ENCODE data around the gene ME2. TPM values are rescaled to one million over a fixed set of nuclear protein-coding genes. Genes with fewer than 3 reads are reported as not detected.

The ME2 gene
- total RNA-seq, 1 donor from 2014 or later = 51.8 TPM

DNA sequence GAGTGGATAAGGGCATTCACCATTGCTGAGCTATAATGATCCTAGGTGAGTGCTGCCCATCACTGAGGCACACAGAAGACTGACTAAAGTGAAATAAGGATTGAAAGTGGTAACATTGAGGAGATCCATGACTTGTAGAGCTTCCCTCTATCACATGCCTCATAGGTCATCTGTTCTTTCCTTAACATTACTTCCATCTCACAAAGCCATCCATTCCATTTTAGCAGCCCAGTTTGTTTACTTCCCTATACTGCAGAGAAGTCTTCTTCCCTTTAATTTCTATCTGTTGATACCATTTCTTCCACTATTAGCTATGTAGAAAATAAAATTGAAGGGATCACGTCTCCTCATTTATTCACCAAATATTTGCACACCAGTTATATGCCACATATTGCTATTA, 32.1 kb downstream of the ME2 start:
- peaks cover 5% of the 10 kb centered on the region for H3K9me3 Mint-ChIP-seq (ENCODE audit: low read depth)
- no peaks in the 10 kb centered on the region for H3K4me1 Mint-ChIP-seq (ENCODE audit: low read depth)
- H3K36me3 Mint-ChIP-seq (ENCODE audit: insufficient read depth) = peaks cover 38% of the 10 kb centered on the region
- no peak overlapping the region for H3K27ac Mint-ChIP-seq
- no peak for DNase-seq (ENCODE audit: low spot score, unreplicated experiment)
- no peak overlapping the region for H3K4me3 Mint-ChIP-seq (ENCODE audit: low read depth)
- H3K27me3 Mint-ChIP-seq = no peaks in the 10 kb centered on the region
- TF ChIP-seq, protein P1, sequence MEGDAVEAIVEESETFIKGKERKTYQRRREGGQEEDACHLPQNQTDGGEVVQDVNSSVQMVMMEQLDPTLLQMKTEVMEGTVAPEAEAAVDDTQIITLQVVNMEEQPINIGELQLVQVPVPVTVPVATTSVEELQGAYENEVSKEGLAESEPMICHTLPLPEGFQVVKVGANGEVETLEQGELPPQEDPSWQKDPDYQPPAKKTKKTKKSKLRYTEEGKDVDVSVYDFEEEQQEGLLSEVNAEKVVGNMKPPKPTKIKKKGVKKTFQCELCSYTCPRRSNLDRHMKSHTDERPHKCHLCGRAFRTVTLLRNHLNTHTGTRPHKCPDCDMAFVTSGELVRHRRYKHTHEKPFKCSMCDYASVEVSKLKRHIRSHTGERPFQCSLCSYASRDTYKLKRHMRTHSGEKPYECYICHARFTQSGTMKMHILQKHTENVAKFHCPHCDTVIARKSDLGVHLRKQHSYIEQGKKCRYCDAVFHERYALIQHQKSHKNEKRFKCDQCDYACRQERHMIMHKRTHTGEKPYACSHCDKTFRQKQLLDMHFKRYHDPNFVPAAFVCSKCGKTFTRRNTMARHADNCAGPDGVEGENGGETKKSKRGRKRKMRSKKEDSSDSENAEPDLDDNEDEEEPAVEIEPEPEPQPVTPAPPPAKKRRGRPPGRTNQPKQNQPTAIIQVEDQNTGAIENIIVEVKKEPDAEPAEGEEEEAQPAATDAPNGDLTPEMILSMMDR (IDR thresholded peaks at IDR 0.05; ENCODE audit: unreplicated experiment) = no peak

DNA sequence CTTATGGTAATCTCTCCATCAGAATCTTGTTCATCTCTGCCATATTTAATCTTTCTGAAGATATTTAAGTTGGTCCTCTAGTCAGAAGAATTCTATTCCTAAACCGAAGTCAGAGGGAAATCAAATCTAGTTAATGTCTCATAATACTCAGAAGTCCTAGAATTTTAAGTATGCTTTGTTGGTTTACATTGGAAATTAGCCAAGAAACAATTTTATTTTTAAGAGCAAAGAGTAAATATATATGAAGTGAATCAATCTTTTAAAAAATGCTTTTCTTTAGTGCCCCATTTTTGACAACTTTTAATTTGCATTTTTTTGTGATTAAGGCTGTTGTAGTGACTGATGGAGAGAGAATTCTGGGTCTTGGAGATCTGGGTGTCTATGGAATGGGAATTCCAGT, 38.1 kb downstream of the ME2 start:
- Mint-ChIP-seq H3K27ac (no peak overlapping the region), H3K9me3 (ENCODE audit: low read depth) (no peaks in the 10 kb centered on the region)

DNA sequence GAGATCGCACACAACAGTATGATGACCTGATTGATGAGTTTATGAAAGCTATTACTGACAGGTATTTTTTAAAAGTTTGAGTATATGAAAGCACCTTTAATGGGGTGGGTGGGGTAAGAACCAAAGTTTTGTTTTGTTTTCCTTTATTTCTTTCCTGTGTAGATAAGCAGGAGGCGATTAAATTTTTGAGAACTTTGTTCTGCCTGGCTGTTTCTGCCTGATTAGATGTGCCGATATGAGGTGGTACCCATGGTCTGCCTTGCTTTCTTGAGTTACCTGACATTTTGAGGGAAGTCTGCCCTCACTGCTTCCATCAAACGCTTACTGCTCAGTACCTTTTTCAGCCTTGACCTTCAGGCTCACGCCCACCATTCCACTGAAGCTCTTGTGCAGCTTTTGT, 39.2 kb downstream of the ME2 start:
- no peak for DNase-seq (ENCODE audit: low spot score, unreplicated experiment)
- Mint-ChIP-seq H3K27me3 (no peaks in the 10 kb centered on the region), H3K4me3 (ENCODE audit: low read depth) (no peak overlapping the region), H3K36me3 (ENCODE audit: insufficient read depth) (peaks cover 25% of the 10 kb centered on the region), H3K4me1 (ENCODE audit: low read depth) (peaks cover 9% of the 10 kb centered on the region), H3K9me3 (ENCODE audit: low read depth) (no peaks in the 10 kb centered on the region), H3K27ac (no peak overlapping the region)
- TF ChIP-seq, protein P1 (IDR thresholded peaks at IDR 0.05; ENCODE audit: unreplicated experiment) = no peak

More for the DNA sequence above, 38.1 kb downstream of the ME2 start:
- TF ChIP-seq, protein P1 (IDR thresholded peaks at IDR 0.05; ENCODE audit: unreplicated experiment) = no peak
- no peak for DNase-seq (ENCODE audit: low spot score, unreplicated experiment)
- no peaks in the 10 kb centered on the region for H3K27me3 Mint-ChIP-seq
- H3K4me1 Mint-ChIP-seq (ENCODE audit: low read depth) = no peaks in the 10 kb centered on the region
- peaks cover 22% of the 10 kb centered on the region for H3K36me3 Mint-ChIP-seq (ENCODE audit: insufficient read depth)
- no peak overlapping the region for H3K4me3 Mint-ChIP-seq (ENCODE audit: low read depth)

DNA sequence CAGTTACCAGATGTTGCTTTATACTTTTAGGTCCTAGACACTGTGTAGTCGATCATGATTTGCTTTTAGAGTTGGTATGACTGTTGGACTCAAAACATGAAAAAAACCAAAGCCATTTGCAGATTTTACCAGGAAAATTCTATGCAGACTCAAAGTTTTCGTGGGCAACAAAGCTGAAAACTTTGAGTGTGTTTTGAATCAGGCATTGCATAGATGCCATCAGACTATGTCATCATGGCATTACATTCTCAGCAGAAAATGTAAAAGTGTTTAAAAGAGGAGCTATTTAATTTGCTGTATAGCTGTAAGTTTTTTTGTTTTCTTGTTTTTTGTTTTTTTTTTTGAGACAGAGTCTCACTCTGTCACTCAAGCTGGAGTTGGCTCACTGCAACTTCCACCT, 45.5 kb downstream of the ME2 start:
- Mint-ChIP-seq H3K36me3 (ENCODE audit: insufficient read depth) (peaks cover 39% of the 10 kb centered on the region), H3K9me3 (ENCODE audit: low read depth) (peaks cover 15% of the 10 kb centered on the region), H3K4me3 (ENCODE audit: low read depth) (no peak overlapping the region), H3K27me3 (no peaks in the 10 kb centered on the region), H3K27ac (no peak overlapping the region), H3K4me1 (ENCODE audit: low read depth) (peaks cover 9% of the 10 kb centered on the region)
- TF ChIP-seq, protein P1 (IDR thresholded peaks at IDR 0.05; ENCODE audit: unreplicated experiment) = no peak
- no peak for DNase-seq (ENCODE audit: low spot score, unreplicated experiment)

DNA sequence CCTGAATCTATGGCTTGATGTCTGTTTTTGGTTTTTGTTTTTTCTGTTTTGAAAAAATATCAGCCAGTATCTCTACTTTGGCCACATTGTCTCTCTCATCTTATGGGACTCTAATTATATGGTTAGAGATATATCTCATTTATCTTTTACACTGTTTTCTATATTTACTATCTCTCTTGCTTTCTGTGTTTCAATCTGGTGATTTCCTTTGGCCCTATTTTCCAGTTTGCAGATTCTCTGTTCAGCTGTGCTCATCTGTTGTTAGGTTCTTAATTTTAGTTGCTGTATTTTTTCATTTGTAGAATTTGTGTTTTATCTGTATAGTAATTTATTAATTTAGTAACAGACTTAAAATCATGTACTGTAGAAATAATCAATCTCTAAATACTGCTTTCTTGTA, 47.6 kb downstream of the ME2 start:
- TF ChIP-seq, protein P1 (IDR thresholded peaks at IDR 0.05; ENCODE audit: unreplicated experiment) = no peak
- peaks cover 9% of the 10 kb centered on the region for H3K4me1 Mint-ChIP-seq (ENCODE audit: low read depth)
- no peaks in the 10 kb centered on the region for H3K27me3 Mint-ChIP-seq
- no peak for DNase-seq (ENCODE audit: low spot score, unreplicated experiment)
- H3K4me3 Mint-ChIP-seq (ENCODE audit: low read depth) = no peak overlapping the region
- H3K36me3 Mint-ChIP-seq (ENCODE audit: insufficient read depth) = peaks cover 35% of the 10 kb centered on the region
- H3K27ac Mint-ChIP-seq = no peak overlapping the region
- H3K9me3 Mint-ChIP-seq (ENCODE audit: low read depth) = peaks cover 15% of the 10 kb centered on the region
